ENCODE results near the gene FAM81B. TPM values are rescaled to one million over a fixed set of nuclear protein-coding genes. Genes with fewer than 3 reads are reported as not detected.
A peak's percentile ranks its signal among the peaks of the same experiment; 100 is the strongest.
"Not testable (repeated sequence)": the region's sequence is repeated elsewhere in the genome, so short reads cannot be mapped to it uniquely, and the experiment has no call there.

FAM81B gene
- total RNA-seq, 1 donor from 2014 or later: not detected

- H3K36me3 ChIP-seq: no peaks in the 10 kb centered on the region
- no peak for DNase-seq (ENCODE audit: low spot score)
- TF ChIP-seq EZH2 (IDR thresholded peaks at IDR 0.05) (no peak), EZH2phosphoT487 (IDR thresholded peaks at IDR 0.05) (no peak), CTCF (IDR thresholded peaks at IDR 0.05) (no peak)
- H3K4me3 ChIP-seq: no peak overlapping the region
- Mint-ChIP-seq H3K4me1 (no peaks in the 10 kb centered on the region), H3K36me3 (no peaks in the 10 kb centered on the region), H3K27me3 (ENCODE audit: insufficient read depth, low read depth) (peaks cover 2% of the 10 kb centered on the region), H3K4me3 (no peak overlapping the region), H3K9me3 (peaks cover 9% of the 10 kb centered on the region), H3K27ac (no peak overlapping the region)
- H3K9me3 ChIP-seq (ENCODE audit: low read depth): no peaks in the 10 kb centered on the region
- H3K9ac ChIP-seq: no peak overlapping the region
- no peaks in the 10 kb centered on the region for H3F3A ChIP-seq (ENCODE audit: low read depth)
- H3K4me1 ChIP-seq: no peaks in the 10 kb centered on the region
- no peak overlapping the region for H3K4me2 ChIP-seq
- no peak overlapping the region for H2AFZ ChIP-seq (replicated peaks)
- H3K79me2 ChIP-seq (ENCODE audit: low read depth): no peaks in the 10 kb centered on the region
- H3K27ac ChIP-seq: no peak overlapping the region
- no peaks in the 10 kb centered on the region for H4K20me1 ChIP-seq (ENCODE audit: low read depth)
- no peaks in the 10 kb centered on the region for H3K27me3 ChIP-seq
These were observed 6.5 kb upstream of the FAM81B start for GRCh38 chr5:95384485-95385213.

- no peak for DNase-seq (ENCODE audit: low spot score)
- H3K79me2 ChIP-seq (ENCODE audit: low read depth): no peaks in the 10 kb centered on the region
These were observed 5.8 kb upstream of the FAM81B start for GRCh38 chr5:95385334-95385733.

GRCh38 chr5:95391965-95392364 is 799 bp downstream of the FAM81B start:
- not testable (repeated sequence) for H3F3A ChIP-seq (ENCODE audit: low read depth); H3K27ac ChIP-seq; H3K9me3 Mint-ChIP-seq; H3K4me3 ChIP-seq; DNase-seq (ENCODE audit: low spot score); H3K27me3 ChIP-seq; H3K4me2 ChIP-seq; H3K9ac ChIP-seq; H3K9me3 ChIP-seq (ENCODE audit: low read depth); H3K4me1 Mint-ChIP-seq; H2AFZ ChIP-seq (replicated peaks); H3K36me3 Mint-ChIP-seq; H3K4me3 Mint-ChIP-seq; H3K36me3 ChIP-seq; H3K27me3 Mint-ChIP-seq (ENCODE audit: insufficient read depth, low read depth); H3K79me2 ChIP-seq (ENCODE audit: low read depth); H3K4me1 ChIP-seq; H4K20me1 ChIP-seq (ENCODE audit: low read depth)
- peak overlapping the region; percentile 92 for H3K27ac Mint-ChIP-seq

More at GRCh38 chr5:95385334-95385733, 5.8 kb upstream of the FAM81B start:
- no peaks in the 10 kb centered on the region for H3K36me3 ChIP-seq
- H3K36me3 Mint-ChIP-seq: no peaks in the 10 kb centered on the region
- H3K4me2 ChIP-seq: no peak overlapping the region
- H3F3A ChIP-seq (ENCODE audit: low read depth): no peaks in the 10 kb centered on the region
- no peak overlapping the region for H3K9ac ChIP-seq
- no peaks in the 10 kb centered on the region for H4K20me1 ChIP-seq (ENCODE audit: low read depth)
- no peak overlapping the region for H3K27ac ChIP-seq
- no peak overlapping the region for H3K27ac Mint-ChIP-seq
- no peak overlapping the region for H2AFZ ChIP-seq (replicated peaks)
- H3K4me1 Mint-ChIP-seq: no peaks in the 10 kb centered on the region
- peaks cover 2% of the 10 kb centered on the region for H3K27me3 Mint-ChIP-seq (ENCODE audit: insufficient read depth, low read depth)
- no peaks in the 10 kb centered on the region for H3K4me1 ChIP-seq
- H3K4me3 ChIP-seq: no peak overlapping the region
- peaks cover 3% of the 10 kb centered on the region for H3K9me3 Mint-ChIP-seq
- H3K4me3 Mint-ChIP-seq: no peak overlapping the region
- H3K9me3 ChIP-seq (ENCODE audit: low read depth): no peaks in the 10 kb centered on the region
- H3K27me3 ChIP-seq: no peaks in the 10 kb centered on the region
- TF ChIP-seq EZH2phosphoT487 (IDR thresholded peaks at IDR 0.05) (no peak), CTCF (IDR thresholded peaks at IDR 0.05) (no peak), EZH2 (IDR thresholded peaks at IDR 0.05) (no peak)

- H3K27ac Mint-ChIP-seq: peak overlapping the region; percentile 92
- Histone ChIP-seq H3K4me2 (no peak overlapping the region), H3K4me3 (no peak overlapping the region), H3K9ac (no peak overlapping the region), H3K27me3 (no peaks in the 10 kb centered on the region), H2AFZ (replicated peaks) (no peak overlapping the region), H4K20me1 (ENCODE audit: low read depth) (no peaks in the 10 kb centered on the region), H3K9me3 (ENCODE audit: low read depth) (no peaks in the 10 kb centered on the region), H3K4me1 (no peaks in the 10 kb centered on the region), H3F3A (ENCODE audit: low read depth) (no peaks in the 10 kb centered on the region), H3K36me3 (no peaks in the 10 kb centered on the region), H3K27ac (no peak overlapping the region), H3K79me2 (ENCODE audit: low read depth) (no peaks in the 10 kb centered on the region)
- H3K9me3 Mint-ChIP-seq: no peaks in the 10 kb centered on the region
- DNase-seq (ENCODE audit: low spot score): no peak
- H3K4me3 Mint-ChIP-seq: peak overlapping the region; percentile 52
- H3K4me1 Mint-ChIP-seq: peaks cover 7% of the 10 kb centered on the region
- no peaks in the 10 kb centered on the region for H3K36me3 Mint-ChIP-seq
- TF ChIP-seq CTCF (IDR thresholded peaks at IDR 0.05) (no peak), EZH2phosphoT487 (IDR thresholded peaks at IDR 0.05) (no peak), EZH2 (IDR thresholded peaks at IDR 0.05) (no peak)
- peaks cover 2% of the 10 kb centered on the region for H3K27me3 Mint-ChIP-seq (ENCODE audit: insufficient read depth, low read depth)
These were observed 1.5 kb downstream of the FAM81B start for GRCh38 chr5:95392593-95393182.

Data from neural progenitor cell (in vitro differentiated cells).